Measurements from ENCODE around the gene SIDT1. TPM values are rescaled to one million over a fixed set of nuclear protein-coding genes. Genes with fewer than 3 reads are reported as not detected.

The SIDT1 gene
- total RNA-seq, result 0.27 and 0.36 TPM in 2 replicates

DNA sequence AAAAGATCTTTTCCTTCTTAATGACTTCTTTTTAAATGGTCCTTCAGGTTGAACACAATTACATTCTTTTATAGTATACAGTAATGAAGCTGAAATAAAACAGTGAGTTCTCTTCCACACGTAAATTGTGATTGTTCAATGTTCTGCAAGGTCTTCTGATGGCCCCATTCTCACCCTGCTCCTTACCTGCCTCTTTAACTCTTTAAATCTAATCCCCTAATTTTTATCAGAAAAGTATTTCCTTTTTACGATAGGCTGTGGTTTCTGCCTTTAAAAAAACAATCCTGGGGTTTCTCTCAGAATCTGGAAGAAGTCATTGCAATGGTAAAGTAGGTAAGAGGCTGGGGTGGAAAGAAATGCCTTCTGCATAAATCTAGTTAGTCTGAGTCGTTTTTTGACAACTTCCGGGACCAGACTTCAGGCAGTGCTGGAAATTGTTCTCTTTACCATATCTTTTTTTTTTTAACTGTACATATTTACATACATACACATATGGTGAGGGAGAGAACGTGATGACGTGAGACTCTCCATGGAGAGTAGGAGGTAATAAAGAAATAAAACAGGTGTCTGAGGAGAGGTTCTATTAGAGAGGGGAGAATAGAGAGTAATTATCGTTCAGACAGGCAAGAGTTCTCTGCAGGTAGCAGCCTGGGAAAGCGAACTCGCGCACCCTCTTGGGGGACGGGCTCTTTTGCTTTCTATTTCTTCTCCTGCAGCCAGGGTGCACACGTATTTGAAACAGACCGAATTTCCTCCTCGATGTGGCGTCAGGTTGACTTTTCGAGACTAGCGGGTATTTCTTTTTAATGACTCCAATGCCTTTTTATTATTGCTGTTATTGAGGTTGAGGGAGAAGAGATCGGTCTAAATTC lies at the start of gene SIDT1:
SIDT1 (plus strand) TSS at position 730 of the 872 bp plus-strand sequence. CDS start 467 bp downstream, outside the sequence.

Small RNA genes within 50 kb of the gene (small RNA-seq; reads per million reads assigned to genes)
- gene MIR4446, result 0.35 reads per million
- gene RN7SL767P, result not detected

Other genes starting within 250 kb of the SIDT1 start
- 5.1 and 6.0 TPM in 2 replicates for gene CFAP44, start 91.1 kb upstream of the SIDT1 start, total RNA-seq
- 16.8 and 19.0 TPM in 2 replicates for gene SPICE1, start 17.4 kb upstream of the SIDT1 start, total RNA-seq
- gene USF3, start 164.1 kb downstream of the SIDT1 start, total RNA-seq, result 14.5 and 15.5 TPM in 2 replicates
- 264 and 310 TPM in 2 replicates for gene NAA50, start 213.7 kb downstream of the SIDT1 start, total RNA-seq
- 121 and 128 TPM in 2 replicates for gene ATP6V1A, start 214.5 kb downstream of the SIDT1 start, total RNA-seq